ENCODE results near the gene TP53. TPM values are rescaled to one million over a fixed set of nuclear protein-coding genes. Genes with fewer than 3 reads are reported as not detected.

The TP53 gene
- total RNA-seq, 4 donors from 2014 or later: 14.7 to 16.3 (median 15.6) TPM

GRCh38 chr17:7634384-7634783 is 52.9 kb downstream of the TP53 start:
- no peak overlapping the region for H3K27ac ChIP-seq
- H3K36me3 ChIP-seq: no peaks in the 10 kb centered on the region
- no peaks in the 10 kb centered on the region for H3K4me1 ChIP-seq
- no peaks in the 10 kb centered on the region for H3K9me3 ChIP-seq
- TF ChIP-seq EP300 (IDR thresholded peaks at IDR 0.05) (no peak), CTCF (IDR thresholded peaks at IDR 0.05) (peak in 2 of 4 experiments; percentile 39 to 52), POLR2A (IDR thresholded peaks at IDR 0.05) (no peak)
- 7 to 13% methylated on average over 3 to 4 of the region's 5 CpGs for WGBS, 2 donors (ENCODE audit: low coverage in 1 of 2)
- H3K27me3 ChIP-seq: no peaks in the 10 kb centered on the region
- peak; percentile 53 for ATAC-seq
- H3K4me3 ChIP-seq: no peak overlapping the region

GRCh38 chr17:7633093-7633492 is 54.2 kb downstream of the TP53 start:
- TF ChIP-seq POLR2AphosphoS5 (IDR thresholded peaks at IDR 0.05): no peak
- TF ChIP-seq POLR2A (IDR thresholded peaks at IDR 0.05): no peak
- TF ChIP-seq EP300 (IDR thresholded peaks at IDR 0.05): no peak
- no peak for TF ChIP-seq CTCF (IDR thresholded peaks at IDR 0.05)
- 80 to 83% methylated on average over 1 of the region's 2 CpGs for WGBS, 2 donors (ENCODE audit: low coverage in 1 of 2)
- ATAC-seq: no peak
- no peak overlapping the region for H3K27ac ChIP-seq
- no peak overlapping the region for H3K4me3 ChIP-seq
- no peaks in the 10 kb centered on the region for H3K36me3 ChIP-seq
- H3K27me3 ChIP-seq: no peaks in the 10 kb centered on the region
- peaks cover 0 to 4% (median 1%) of the 10 kb centered on the region in 3 donors for H3K4me1 ChIP-seq
- H3K9me3 ChIP-seq: no peaks in the 10 kb centered on the region

- whole genome bisulfite sequencing, 2 donors (ENCODE audit: low coverage in 1 of 2): 28 to 55% methylated on average over 5 to 6 of the region's 6 CpGs
- H3K4me3 ChIP-seq: no peak overlapping the region
These were observed 54.8 kb downstream of the TP53 start for GRCh38 chr17:7632492-7632894.

GRCh38 chr17:7631398-7632380 is 55.6 kb downstream of the TP53 start:
- H3K27me3 ChIP-seq: no peaks in the 10 kb centered on the region
- no peak for TF ChIP-seq POLR2AphosphoS5 (IDR thresholded peaks at IDR 0.05)
- H3K9me3 ChIP-seq: no peaks in the 10 kb centered on the region
- peaks cover 0 to 11% (median 5%) of the 10 kb centered on the region in 3 donors for H3K4me1 ChIP-seq
- H3K27ac ChIP-seq: no peak overlapping the region
- WGBS, 2 donors (ENCODE audit: low coverage in 1 of 2): 69 to 76% methylated on average over 5 to 7 of the region's 11 CpGs
- no peaks in the 10 kb centered on the region for H3K36me3 ChIP-seq
- H3K4me3 ChIP-seq: no peak overlapping the region
- no peak for ATAC-seq

More at GRCh38 chr17:7632492-7632894, 54.8 kb downstream of the TP53 start:
- no peak for ATAC-seq
- TF ChIP-seq POLR2AphosphoS5 (IDR thresholded peaks at IDR 0.05): no peak
- TF ChIP-seq CTCF (IDR thresholded peaks at IDR 0.05): peak in 3 of 4 experiments; percentile 54 to 57 (median 55)
- no peak for TF ChIP-seq EP300 (IDR thresholded peaks at IDR 0.05)
- no peak for TF ChIP-seq POLR2A (IDR thresholded peaks at IDR 0.05)
- Histone ChIP-seq H3K36me3 (no peaks in the 10 kb centered on the region), H3K9me3 (no peaks in the 10 kb centered on the region), H3K27me3 (no peaks in the 10 kb centered on the region), H3K4me1 (peaks cover 0 to 7% (median 2%) of the 10 kb centered on the region in 3 donors), H3K27ac (no peak overlapping the region)

- TF ChIP-seq CTCF (IDR thresholded peaks at IDR 0.05) (no peak), POLR2A (IDR thresholded peaks at IDR 0.05) (no peak), POLR2AphosphoS5 (IDR thresholded peaks at IDR 0.05) (no peak), EP300 (IDR thresholded peaks at IDR 0.05) (no peak)
- H3K27ac ChIP-seq: no peak within 1 kb of the TSS
- no peak for ATAC-seq
- H3K27me3 ChIP-seq: no peaks in the 10 kb centered on the region
- H3K4me1 ChIP-seq: peaks cover 0 to 18% (median 7%) of the 10 kb centered on the region in 3 donors
- 54 to 64% methylated on average over 4 to 10 of the region's 13 CpGs for WGBS, 2 donors (ENCODE audit: low coverage in 1 of 2)
- H3K36me3 ChIP-seq: peaks cover 0 to 13% of the 10 kb centered on the region in 2 donors
- no peak within 1 kb of the TSS for H3K4me3 ChIP-seq
- H3K9me3 ChIP-seq: no peaks in the 10 kb centered on the region
These were observed 57.2 kb downstream of the TP53 start, which contains the start of gene SHBG for GRCh38 chr17:7629939-7630571. Gene SHBG, plus strand, starts transcription at chr17:7630135. Its CDS starts 38 bp downstream, at chr17:7630173.
